HepG2 (cell line): Measurements from ENCODE around the gene DUS1L. TPM values are rescaled to one million over a fixed set of nuclear protein-coding genes. Genes with fewer than 3 reads are reported as not detected.
A peak's percentile ranks its signal among the peaks of the same experiment; 100 is the strongest.

ENCODE experiments used
- ATF6 ChIP-seq: sonication (generic); formaldehyde crosslinking; conservative IDR thresholded peaks from 2 replicates; pipeline ENCODE4 v1.4.0; 2020; ENCODE audit warnings: missing genetic modification reagents
- CENPBD1 ChIP-seq: sonication (generic); formaldehyde crosslinking; IDR thresholded peaks from 2 replicates; pipeline ENCODE4 v1.8.0; 2022; ENCODE audit warnings: missing genetic modification reagents, low read depth, mild to moderate bottlenecking, borderline replicate concordance
- CREB1 ChIP-seq, 2 experiments: fragments of 450-650 bp in 1 of 2; IDR thresholded peaks; 2 replicates each; pipeline ENCODE4 v1.6.1; 2016 to 2017; ENCODE audit warnings: control low read depth in 1 of 2, mild to moderate bottlenecking in 1 of 2, missing compliant biosample characterization in 1 of 2, missing genetic modification characterization in 1 of 2
- DMAP1 ChIP-seq: IDR thresholded peaks from 2 replicates; pipeline ENCODE4 v1.6.1; 2016
- FOXK2 ChIP-seq: fragments of 450-650 bp; IDR thresholded peaks from 2 replicates; pipeline ENCODE4 v1.6.1; 2016
- FUBP1 ChIP-seq: sonication (generic); formaldehyde crosslinking; IDR thresholded peaks from 2 replicates; pipeline ENCODE4 v1.5.1; 2020; ENCODE audit warnings: missing genetic modification reagents, mild to moderate bottlenecking, borderline replicate concordance
- MEF2D ChIP-seq: sonication (generic); formaldehyde crosslinking; IDR thresholded peaks from 2 replicates; pipeline ENCODE4 v1.5.1; 2020; ENCODE audit warnings: mild to moderate bottlenecking, missing genetic modification reagents
- NFE2L1 ChIP-seq: sonication (generic); formaldehyde crosslinking; IDR thresholded peaks from 2 replicates; pipeline ENCODE4 v1.4.0; 2020; ENCODE audit warnings: missing genetic modification reagents, mild to moderate bottlenecking, borderline replicate concordance
- SIX4 ChIP-seq: sonication (generic); formaldehyde crosslinking; IDR thresholded peaks from 2 replicates; pipeline ENCODE4 v1.4.0; 2020; ENCODE audit warnings: missing genetic modification reagents
- SOX6 ChIP-seq, 2 experiments: fragments of 450-650 bp in 1 of 2; sonication (generic) in 1 of 2; formaldehyde crosslinking in 1 of 2; IDR thresholded peaks; 2 replicates each; pipeline versions ENCODE4 v1.4.0 to v1.6.1; 2017 to 2020; ENCODE audit warnings: antibody characterized with exemption in 1 of 2, mild to moderate bottlenecking in 1 of 2, missing genetic modification reagents in 1 of 2
- SP1 ChIP-seq, 2 experiments: fragments of 450-650 bp in 1 of 2; sonication (generic) in 1 of 2; formaldehyde crosslinking in 1 of 2; IDR thresholded peaks; 2 replicates each; pipeline versions ENCODE4 v1.4.0 to v1.6.1; 2016 to 2020; ENCODE audit warnings: missing genetic modification reagents in 1 of 2
- SP5 ChIP-seq: IDR thresholded peaks from 2 replicates; pipeline ENCODE4 v1.6.1; 2016; ENCODE audit warnings: low read depth, borderline replicate concordance
- TARDBP ChIP-seq: sonication (generic); formaldehyde crosslinking; IDR thresholded peaks from 2 replicates; pipeline ENCODE4 v1.8.0; 2022; ENCODE audit warnings: mild to moderate bottlenecking, missing genetic modification reagents
- TRIM22 ChIP-seq: fragments of 450-650 bp; IDR thresholded peaks from 2 replicates; pipeline ENCODE4 v1.6.1; 2017
- ZBTB4 ChIP-seq: sonication (generic); formaldehyde crosslinking; IDR thresholded peaks from 2 replicates; pipeline ENCODE4 v1.4.0; 2020; ENCODE audit warnings: missing genetic modification reagents, mild to moderate bottlenecking, borderline replicate concordance
- ZBTB43 ChIP-seq: sonication (generic); formaldehyde crosslinking; conservative IDR thresholded peaks from 2 replicates; pipeline ENCODE4 v1.4.0; 2020; ENCODE audit warnings: missing genetic modification reagents
- ZNF329 ChIP-seq: sonication (generic); formaldehyde crosslinking; IDR thresholded peaks from 2 replicates; pipeline ENCODE4 v1.9.0; 2021; ENCODE audit warnings: low read depth, mild to moderate bottlenecking, missing genetic modification reagents
- ZNF816 ChIP-seq: sonication (generic); formaldehyde crosslinking; IDR thresholded peaks from 2 replicates; pipeline ENCODE4 v1.8.0; 2022; ENCODE audit warnings: missing genetic modification reagents, mild to moderate bottlenecking, borderline replicate concordance
- polyA plus RNA-seq, 8 experiments: library from polyadenylated mRNA; depleted of rRNA in 3 of 8; stranded (reverse) in 7 of 8; unstranded in 1 of 8; fragments of >200 nt; fragmentation: Illumina TruSeq in 4 of 8; extraction: Trizol in 4 of 8; gene quantifications; 2 replicates each; pipeline versions ENCODE4 v1.2.1 to v1.2.3, GENCODE V29; 2011 to 2016; ENCODE audit warnings: low read depth in 4 of 8, missing spikeins in 1 of 8, mixed read lengths in 1 of 8; ENCODE audit not compliant: insufficient read depth in 1 of 8
- total RNA-seq, 5 experiments: library from RNA; depleted of rRNA; stranded (reverse); fragments of >200 nt; fragmentation: Illumina TruSeq; extraction: Trizol; gene quantifications; 2 replicates each; pipeline ENCODE4 v1.2.3, GENCODE V29; 2016; ENCODE audit warnings: low read depth in 1 of 5

Gene DUS1L
- total and polyA plus RNA-seq, 2 of the 13 experiments (the other 11 are each of a cell fraction or from before 2014, with no cell fraction given): 81.0 to 109 TPM

- TF ChIP-seq ZBTB43 (CRISPR knock-in tag): no peak; the same call in 1 of the 2 replicates
- no peak for TF ChIP-seq ZBTB4
- TF ChIP-seq ATF6 (CRISPR knock-in tag): no peak
- TF ChIP-seq ZNF816 (CRISPR knock-in tag): no peak
- no peak for TF ChIP-seq SP1 (IDR thresholded peaks at IDR 0.05)
- TF ChIP-seq SP1 (CRISPR knock-in tag; IDR thresholded peaks at IDR 0.05): no peak
- no peak for TF ChIP-seq TRIM22
- no peak for TF ChIP-seq FOXK2
- TF ChIP-seq MEF2D (CRISPR knock-in tag): peak; percentile 38; the same call in 1 of the 2 replicates
- TF ChIP-seq TARDBP: 0 out of 2 replicates have a peak, but pooled peaks have one; percentile 29
- no peak for TF ChIP-seq SOX6 (IDR thresholded peaks at IDR 0.05)
- no peak for TF ChIP-seq SOX6 (CRISPR knock-in tag; IDR thresholded peaks at IDR 0.05)
- TF ChIP-seq FUBP1 (CRISPR knock-in tag): no peak
- TF ChIP-seq CREB1 (IDR thresholded peaks at IDR 0.05): no peak
- no peak for TF ChIP-seq CREB1 (CRISPR knock-in tag; IDR thresholded peaks at IDR 0.05)
- TF ChIP-seq ZNF329: peak; percentile 45; the same call in 1 of the 2 replicates
- TF ChIP-seq NFE2L1 (CRISPR knock-in tag): no peak
- TF ChIP-seq SP5 (CRISPR knock-in tag): peak; percentile 30; the same call in 1 of the 2 replicates
- no peak; the same call in 1 of the 2 replicates for TF ChIP-seq CENPBD1 (CRISPR knock-in tag)
- TF ChIP-seq SIX4 (CRISPR knock-in tag): no peak
- peak; percentile 59; the same call in 1 of the 2 replicates for TF ChIP-seq DMAP1
Observed at GRCh38 chr17:82097184-82097918, 31.7 kb upstream of the DUS1L start (continued).
